Right renal cortex interstitium (tissue), 3 donors: ENCODE measurements around the gene PCDHGA10. TPM values are rescaled to one million over a fixed set of nuclear protein-coding genes. Genes with fewer than 3 reads are reported as not detected.
"Not testable (repeated sequence)": the region's sequence is repeated elsewhere in the genome, so short reads cannot be mapped to it uniquely, and the experiment has no call there.

Source experiments
- DNase-seq, 3 donors: peaks; one replicate each; pipeline ENCODE4 v3.0.0-alpha.2; 2013; ENCODE audit warnings: low read depth in 3 of 3, low spot score in 2 of 3
- polyA plus RNA-seq, 3 donors: library from polyadenylated mRNA; unstranded; fragments of 120-200 nt; gene quantifications; one replicate each; pipeline ENCODE4 v1.2.1, GENCODE V29; 2013; ENCODE audit not compliant: insufficient read length in 3 of 3

PCDHGA10 gene
- polyA plus RNA-seq, 3 donors, result 3.1 to 3.5 (median 3.2) TPM

- DNase-seq, result no peak
Observed at GRCh38 chr5:141420855-141421488, 8.2 kb downstream of the PCDHGA10 start, which contains the start of gene PCDHGA11. Gene PCDHGA11, plus strand, starts transcription at chr5:141421051. Its CDS starts 177 bp downstream, at chr5:141421228.

DNA sequence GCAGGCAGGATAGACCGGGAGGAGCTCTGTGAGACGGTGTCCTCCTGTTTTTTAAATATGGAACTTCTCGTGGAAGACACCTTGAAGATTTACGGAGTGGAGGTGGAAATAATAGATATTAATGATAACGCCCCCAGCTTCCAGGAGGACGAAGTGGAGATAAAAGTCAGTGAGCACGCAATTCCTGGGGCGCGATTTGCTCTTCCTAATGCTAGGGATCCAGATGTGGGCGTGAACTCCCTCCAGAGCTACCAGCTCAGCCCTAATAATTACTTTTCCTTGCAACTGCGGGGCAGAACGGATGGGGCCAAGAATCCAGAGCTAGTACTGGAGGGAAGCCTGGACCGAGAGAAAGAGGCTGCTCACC, 8.7 kb downstream of the PCDHGA10 start:
- no peak for DNase-seq

GRCh38 chr5:141422742-141423291, 10.0 kb downstream of the PCDHGA10 start:
- DNase-seq, result no peak

DNA sequence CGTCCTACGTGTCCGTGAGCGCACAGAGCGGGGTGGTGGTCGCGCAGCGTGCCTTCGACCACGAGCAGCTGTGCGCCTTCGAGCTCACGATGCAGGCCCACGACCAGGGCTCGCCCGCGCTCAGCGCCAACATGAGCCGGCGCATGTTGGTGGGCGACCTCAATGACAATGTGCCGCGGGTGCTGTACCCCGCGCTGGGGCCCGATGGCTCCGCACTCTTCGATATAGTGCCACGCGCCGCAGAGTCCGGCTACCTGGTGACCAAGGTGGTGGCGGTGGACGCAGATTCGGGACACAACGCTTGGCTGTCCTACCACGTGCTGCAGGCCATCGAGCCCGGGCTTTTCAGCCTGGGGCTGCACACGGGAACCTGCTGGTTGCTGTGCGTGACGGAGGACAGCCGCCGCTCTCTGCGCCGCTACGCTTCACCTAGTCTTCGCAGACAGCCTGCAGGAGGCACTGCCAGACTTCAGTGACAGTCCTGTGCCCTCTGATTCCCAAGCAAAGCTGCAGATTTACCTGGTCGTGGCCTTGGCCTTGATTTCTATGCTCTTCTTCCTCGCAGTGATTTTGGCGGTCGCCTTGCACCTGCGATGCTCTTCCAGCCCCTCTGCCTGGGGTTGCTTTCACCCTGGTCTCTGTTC, 15.1 kb downstream of the PCDHGA10 start:
- DNase-seq, result no peak

- DNase-seq, result no peak
Observed at GRCh38 chr5:141430332-141431113, 17.7 kb downstream of the PCDHGA10 start, which contains the start of gene PCDHGA12. Gene PCDHGA12, plus strand, starts transcription at chr5:141430507. Its CDS starts 253 bp downstream, at chr5:141430760.

GRCh38 chr5:141431286-141431685, 18.5 kb downstream of the PCDHGA10 start:
- DNase-seq, result no peak

- not testable (repeated sequence) for DNase-seq
Observed at GRCh38 chr5:141432308-141432707, 19.5 kb downstream of the PCDHGA10 start.

DNA sequence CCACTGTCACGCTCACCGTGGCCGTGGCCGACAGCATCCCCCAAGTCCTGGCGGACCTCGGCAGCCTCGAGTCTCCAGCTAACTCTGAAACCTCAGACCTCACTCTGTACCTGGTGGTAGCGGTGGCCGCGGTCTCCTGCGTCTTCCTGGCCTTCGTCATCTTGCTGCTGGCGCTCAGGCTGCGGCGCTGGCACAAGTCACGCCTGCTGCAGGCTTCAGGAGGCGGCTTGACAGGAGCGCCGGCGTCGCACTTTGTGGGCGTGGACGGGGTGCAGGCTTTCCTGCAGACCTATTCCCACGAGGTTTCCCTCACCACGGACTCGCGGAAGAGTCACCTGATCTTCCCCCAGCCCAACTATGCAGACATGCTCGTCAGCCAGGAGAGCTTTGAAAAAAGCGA, 19.9 kb downstream of the PCDHGA10 start:
- not testable (repeated sequence) for DNase-seq

GRCh38 chr5:141434006-141434405, 21.2 kb downstream of the PCDHGA10 start:
- no peak for DNase-seq

DNA sequence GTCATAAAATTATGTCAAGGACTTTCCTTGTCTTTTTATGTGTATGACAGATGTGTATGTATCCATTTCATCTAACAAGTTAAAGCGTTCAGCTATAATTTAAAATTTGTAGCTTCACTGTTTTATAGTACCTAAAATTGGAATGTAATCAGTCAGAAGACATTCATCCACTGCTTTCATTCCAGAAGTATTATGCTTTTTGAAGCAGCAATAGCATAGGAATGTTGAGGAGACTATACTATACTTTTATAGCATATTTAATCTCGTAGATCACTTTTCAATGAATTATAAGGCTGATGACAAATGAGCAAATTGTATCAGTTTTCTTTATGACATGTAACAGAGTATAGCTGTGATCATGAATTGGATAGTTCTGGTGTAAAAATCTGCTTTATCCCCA, 24.4 kb downstream of the PCDHGA10 start:
- no peak for DNase-seq

- DNase-seq, result no peak
Observed at GRCh38 chr5:141439411-141440141, 26.8 kb downstream of the PCDHGA10 start.

GRCh38 chr5:141440341-141440740, 27.6 kb downstream of the PCDHGA10 start:
- no peak for DNase-seq

- DNase-seq, result no peak
Observed at GRCh38 chr5:141441571-141442170, 28.9 kb downstream of the PCDHGA10 start.

- DNase-seq, result no peak
Observed at GRCh38 chr5:141465351-141465750, 52.6 kb downstream of the PCDHGA10 start.

Other genes starting within 250 kb of the PCDHGA10 start
- 1 to 10 TPM; 4.7 to 5.5 (median 5.3) TPM for gene PCDHB7, start 240.3 kb upstream of the PCDHGA10 start, polyA plus RNA-seq
- gene PCDHB8, start 235.2 kb upstream of the PCDHGA10 start, polyA plus RNA-seq, result 1 to 10 TPM; 1.5 to 4.2 (median 3.2) TPM
- 1 to 10 TPM; 3.6 to 7.2 (median 5.0) TPM for gene PCDHB16, start 230.6 kb upstream of the PCDHGA10 start, polyA plus RNA-seq
- gene PCDHB9, start 225.8 kb upstream of the PCDHGA10 start, polyA plus RNA-seq, result 1 to 10 TPM; 4.3 to 5.0 (median 4.9) TPM
- 1 to 10 TPM; 5.6 to 9.2 (median 7.9) TPM for gene PCDHB10, start 220.6 kb upstream of the PCDHGA10 start, polyA plus RNA-seq
- gene PCDHB11, start 213.4 kb upstream of the PCDHGA10 start, polyA plus RNA-seq, result 1 to 10 TPM; 4.3 to 6.0 (median 5.6) TPM
- gene PCDHB12, start 204.3 kb upstream of the PCDHGA10 start, polyA plus RNA-seq, result 1 to 10 TPM; 4.7 to 5.8 (median 4.8) TPM
- gene PCDHB13, start 199.1 kb upstream of the PCDHGA10 start, polyA plus RNA-seq, result 1 to 10 TPM; 5.4 to 6.3 (median 5.6) TPM
- gene PCDHB14, start 189.6 kb upstream of the PCDHGA10 start, polyA plus RNA-seq, result 10 to 100 TPM in 1 of 3 donors, 1 to 10 TPM in 2; 7.2 to 10.5 (median 8.5) TPM
- 10 to 100 TPM; 11.3 to 17.3 (median 15.4) TPM for gene PCDHB15, start 167.6 kb upstream of the PCDHGA10 start, polyA plus RNA-seq
- not detected for gene SLC25A2, start 108.9 kb upstream of the PCDHGA10 start, polyA plus RNA-seq
- 100 to 1,000 TPM; 178 to 194 (median 190) TPM for gene TAF7, start 92.2 kb upstream of the PCDHGA10 start, polyA plus RNA-seq
- 1 to 10 TPM in 1 of 3 donors, under 1 TPM in 2; 0.78 to 1.2 (median 0.92) TPM for gene PCDHGA1, start 82.5 kb upstream of the PCDHGA10 start, polyA plus RNA-seq
- gene PCDHGA2, start 74.2 kb upstream of the PCDHGA10 start, polyA plus RNA-seq, result 1 to 10 TPM; 6.0 to 7.0 (median 6.8) TPM
- 1 to 10 TPM; 2.4 to 4.3 (median 3.1) TPM for gene PCDHGA3, start 69.2 kb upstream of the PCDHGA10 start, polyA plus RNA-seq
- gene PCDHGB1, start 62.9 kb upstream of the PCDHGA10 start, polyA plus RNA-seq, result 1 to 10 TPM; 1.3 to 2.1 (median 1.9) TPM
- gene PCDHGA4, start 58.0 kb upstream of the PCDHGA10 start, polyA plus RNA-seq, result 1 to 10 TPM; 2.2 to 3.2 (median 2.2) TPM
- gene PCDHGB2, start 53.0 kb upstream of the PCDHGA10 start, polyA plus RNA-seq, result 1 to 10 TPM; 3.2 to 3.9 (median 3.9) TPM
- 1 to 10 TPM; 2.2 to 2.8 (median 2.4) TPM for gene PCDHGA5, start 48.8 kb upstream of the PCDHGA10 start, polyA plus RNA-seq
- 1 to 10 TPM; 1.4 to 2.6 (median 1.7) TPM for gene PCDHGB3, start 42.7 kb upstream of the PCDHGA10 start, polyA plus RNA-seq
- 1 to 10 TPM; 4.2 to 7.8 (median 5.8) TPM for gene PCDHGA6, start 39.1 kb upstream of the PCDHGA10 start, polyA plus RNA-seq
- gene PCDHGA7, start 30.2 kb upstream of the PCDHGA10 start, polyA plus RNA-seq, result 1 to 10 TPM; 1.6 to 2.3 (median 2.2) TPM
- gene PCDHGB4, start 25.3 kb upstream of the PCDHGA10 start, polyA plus RNA-seq, result 1 to 10 TPM; 5.3 to 6.0 (median 5.5) TPM
- under 1 TPM; 0.29 to 0.40 (median 0.30) TPM for gene PCDHGA8, start 20.4 kb upstream of the PCDHGA10 start, polyA plus RNA-seq
- 1 to 10 TPM; 7.8 to 9.7 (median 8.3) TPM for gene PCDHGB5, start 15.0 kb upstream of the PCDHGA10 start, polyA plus RNA-seq
- 1 to 10 TPM; 4.9 to 6.0 (median 5.3) TPM for gene PCDHGA9, start 10.2 kb upstream of the PCDHGA10 start, polyA plus RNA-seq
- gene PCDHGB6, start 5.0 kb upstream of the PCDHGA10 start, polyA plus RNA-seq, result 1 to 10 TPM; 6.6 to 8.2 (median 6.8) TPM
- 10 to 100 TPM; 12.4 to 16.9 (median 14.0) TPM for gene PCDHGB7, start 4.7 kb downstream of the PCDHGA10 start, polyA plus RNA-seq
- 1 to 10 TPM; 4.4 to 4.7 (median 4.7) TPM for gene PCDHGA11, start 8.1 kb downstream of the PCDHGA10 start, polyA plus RNA-seq
- 1 to 10 TPM in 2 of 3 donors, under 1 TPM in 1; 0.94 to 1.4 (median 1.3) TPM for gene PCDHGA12, start 17.5 kb downstream of the PCDHGA10 start, polyA plus RNA-seq
- 100 to 1,000 TPM; 103 to 113 (median 107) TPM for gene PCDHGC3, start 63.0 kb downstream of the PCDHGA10 start, polyA plus RNA-seq
- gene PCDHGC4, start 72.0 kb downstream of the PCDHGA10 start, polyA plus RNA-seq, result 1 to 10 TPM; 2.4 to 2.9 (median 2.9) TPM
- under 1 TPM; 0.27 to 0.32 (median 0.29) TPM for gene PCDHGC5, start 76.1 kb downstream of the PCDHGA10 start, polyA plus RNA-seq
- 10 to 100 TPM; 74.8 to 81.9 (median 79.7) TPM for gene DIAPH1, start 206.0 kb downstream of the PCDHGA10 start, polyA plus RNA-seq
- gene HDAC3, start 223.9 kb downstream of the PCDHGA10 start, polyA plus RNA-seq, result 100 to 1,000 TPM in 1 of 3 donors, 10 to 100 TPM in 2; 95.4 to 100 (median 96.6) TPM
- gene RELL2, start 224.0 kb downstream of the PCDHGA10 start, polyA plus RNA-seq, result 1 to 10 TPM in 1 of 3 donors, under 1 TPM in 2; 0.64 to 1.1 (median 0.78) TPM
- 10 to 100 TPM; 10.1 to 12.2 (median 11.6) TPM for gene FCHSD1, start 238.4 kb downstream of the PCDHGA10 start, polyA plus RNA-seq